Activated CD4-positive, alpha-beta T cell treated with anti-CD3 and anti-CD28 coated beads, Interleukin-2, amount 10 ng/mL, durations not matched to agents 24 days and 14 days (primary cell): Measurements from ENCODE around the gene C3. TPM values are rescaled to one million over a fixed set of nuclear protein-coding genes. Genes with fewer than 3 reads are reported as not detected.
A peak's percentile ranks its signal among the peaks of the same experiment; 100 is the strongest.

Experiments
- DNase-seq: peaks from one replicate; pipeline ENCODE4 v3.0.0; 2022
- H3K27ac Mint-ChIP-seq: one replicate; pipeline ENCODE4 v1.8.0; 2022; ENCODE audit warnings: mild to moderate bottlenecking, mixed read lengths
- H3K27me3 Mint-ChIP-seq: one replicate; pipeline ENCODE4 v1.8.0; 2022; ENCODE audit warnings: mixed read lengths
- H3K36me3 Mint-ChIP-seq: one replicate; pipeline ENCODE4 v1.8.0; 2022; ENCODE audit warnings: low read depth, mild to moderate bottlenecking, mixed read lengths
- H3K4me1 Mint-ChIP-seq: one replicate; pipeline ENCODE4 v1.8.0; 2021; ENCODE audit warnings: mixed read lengths
- H3K4me3 Mint-ChIP-seq: one replicate; pipeline ENCODE4 v1.8.0; 2022; ENCODE audit warnings: mild to moderate bottlenecking, moderate library complexity, mixed read lengths
- H3K9me3 Mint-ChIP-seq: one replicate; pipeline ENCODE4 v1.8.0; 2021; ENCODE audit warnings: mixed read lengths
- intact Hi-C: fragments of 100-400 bp; cut with micrococcal nuclease; formaldehyde crosslinking; loops from one replicate; pipeline ENCODE4 v1.15.1; 2023
- total RNA-seq: library from RNA; stranded (reverse); gene quantifications from 2 replicates; pipeline ENCODE4 v1.2.3, GENCODE V29; 2022

Gene C3
- total RNA-seq, 1 donor from 2014 or later: 4.8 TPM

GRCh38 chr19:6718741-6719539 is 1.5 kb downstream of the C3 start:
- H3K4me3 Mint-ChIP-seq: no peak overlapping the region
- H3K27me3 Mint-ChIP-seq: peaks cover 3% of the 10 kb centered on the region
- DNase-seq: peak; percentile 78
- H3K4me1 Mint-ChIP-seq: peaks cover 33% of the 10 kb centered on the region
- intact Hi-C loops: loop anchor here (5.0 kb wide), 1 partner anchor 77 kb away; no protein-coding TSS in a partner anchor
- H3K27ac Mint-ChIP-seq: no peak overlapping the region
- no peaks in the 10 kb centered on the region for H3K9me3 Mint-ChIP-seq
- H3K36me3 Mint-ChIP-seq: no peaks in the 10 kb centered on the region

DNA sequence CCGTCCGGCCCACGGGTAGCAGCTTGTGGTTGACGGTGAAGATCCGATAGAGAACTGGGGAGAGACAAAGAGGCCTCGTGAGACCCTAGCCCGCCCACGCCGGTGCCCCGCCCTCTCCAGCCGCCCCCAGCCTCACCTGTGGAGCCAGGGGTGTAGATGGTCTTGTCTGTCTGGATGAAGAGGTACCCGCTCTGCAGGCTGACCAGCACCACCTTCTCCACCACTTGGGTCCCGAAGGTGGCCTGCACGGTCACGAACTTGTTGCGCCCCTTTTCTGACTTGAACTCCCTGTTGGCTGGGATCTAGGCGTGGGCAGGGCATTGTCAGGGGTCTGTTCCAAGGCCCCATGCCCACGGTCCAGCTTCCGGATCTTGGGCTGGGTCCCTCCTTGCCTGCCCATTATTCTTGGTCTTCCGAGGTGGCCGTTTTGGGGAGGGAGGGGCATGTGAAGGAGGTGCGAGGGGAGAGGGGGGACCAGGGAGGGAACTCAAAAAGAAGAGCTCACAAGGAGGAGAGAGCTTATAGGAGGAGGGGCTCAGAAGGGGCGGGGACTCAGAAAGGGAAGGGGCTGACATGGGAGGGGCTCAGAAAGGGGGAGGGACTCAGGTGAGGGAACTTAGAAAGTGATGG is 2.2 kb downstream of the C3 start:
- no peak for DNase-seq
- Mint-ChIP-seq H3K27me3 (peaks cover 3% of the 10 kb centered on the region), H3K36me3 (no peaks in the 10 kb centered on the region), H3K4me3 (no peak overlapping the region), H3K4me1 (peaks cover 31% of the 10 kb centered on the region), H3K9me3 (no peaks in the 10 kb centered on the region), H3K27ac (no peak overlapping the region)
- intact Hi-C loops: loop anchor here (5.0 kb wide), 1 partner anchor 76 kb away; no protein-coding TSS in a partner anchor

DNA sequence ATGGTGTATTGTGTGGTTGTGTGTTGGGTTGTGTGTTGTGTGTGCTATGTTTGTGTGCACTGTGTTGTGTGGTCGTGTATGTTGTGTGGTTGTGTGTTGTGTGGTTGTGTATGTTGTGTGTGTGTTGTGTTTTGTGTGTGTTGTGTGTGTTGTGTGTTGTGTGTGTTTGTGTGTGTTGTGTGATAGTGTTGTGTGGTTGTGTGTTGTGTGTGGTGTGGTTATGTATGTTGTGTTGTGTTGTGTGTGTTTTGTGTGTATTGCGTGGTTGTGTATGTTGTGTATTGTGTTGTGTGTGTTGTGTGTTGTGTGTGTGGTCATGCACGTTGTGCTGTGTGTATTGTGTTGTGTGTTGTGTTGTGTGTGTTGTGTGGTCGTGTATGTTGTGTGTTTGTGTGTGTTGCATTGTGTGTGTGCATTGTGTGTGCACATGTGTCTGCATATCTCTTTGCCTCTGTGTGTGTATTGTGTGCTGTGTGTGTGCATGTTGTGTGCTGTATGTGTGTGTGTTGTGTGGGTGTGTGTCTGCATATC is 2.9 kb downstream of the C3 start:
- Mint-ChIP-seq H3K4me3 (no peak overlapping the region), H3K9me3 (no peaks in the 10 kb centered on the region), H3K4me1 (peaks cover 27% of the 10 kb centered on the region), H3K27me3 (peaks cover 5% of the 10 kb centered on the region), H3K36me3 (no peaks in the 10 kb centered on the region), H3K27ac (peak overlapping the region; percentile 2)
- no peak for DNase-seq
- intact Hi-C loops: loop anchor here (5.0 kb wide), 1 partner anchor 75 kb away; no protein-coding TSS in a partner anchor

GRCh38 chr19:6717036-6717435 is 3.4 kb downstream of the C3 start:
- intact Hi-C loops: loop anchor here (5.0 kb wide), 1 partner anchor 75 kb away; no protein-coding TSS in a partner anchor
- Mint-ChIP-seq H3K36me3 (no peaks in the 10 kb centered on the region), H3K4me1 (peaks cover 25% of the 10 kb centered on the region), H3K27ac (no peak overlapping the region), H3K9me3 (no peaks in the 10 kb centered on the region), H3K4me3 (no peak overlapping the region), H3K27me3 (peaks cover 8% of the 10 kb centered on the region)
- DNase-seq: no peak

GRCh38 chr19:6716610-6716970 is 3.9 kb downstream of the C3 start:
- peaks cover 10% of the 10 kb centered on the region for H3K27me3 Mint-ChIP-seq
- H3K9me3 Mint-ChIP-seq: no peaks in the 10 kb centered on the region
- peaks cover 23% of the 10 kb centered on the region for H3K4me1 Mint-ChIP-seq
- DNase-seq: no peak
- no peak overlapping the region for H3K27ac Mint-ChIP-seq
- no peaks in the 10 kb centered on the region for H3K36me3 Mint-ChIP-seq
- H3K4me3 Mint-ChIP-seq: no peak overlapping the region
- intact Hi-C loops: loop anchor here (5.0 kb wide), 1 partner anchor 74 kb away; no protein-coding TSS in a partner anchor

- intact Hi-C loops: loop anchor here (5.0 kb wide), 1 partner anchor 73 kb away; no protein-coding TSS in a partner anchor
- peaks cover 23% of the 10 kb centered on the region for H3K4me1 Mint-ChIP-seq
- H3K9me3 Mint-ChIP-seq: no peaks in the 10 kb centered on the region
- H3K36me3 Mint-ChIP-seq: no peaks in the 10 kb centered on the region
- H3K27ac Mint-ChIP-seq: no peak overlapping the region
- no peak for DNase-seq
- peaks cover 26% of the 10 kb centered on the region for H3K27me3 Mint-ChIP-seq
- no peak overlapping the region for H3K4me3 Mint-ChIP-seq
Measured at GRCh38 chr19:6714749-6715555, 5.5 kb downstream of the C3 start.

DNA sequence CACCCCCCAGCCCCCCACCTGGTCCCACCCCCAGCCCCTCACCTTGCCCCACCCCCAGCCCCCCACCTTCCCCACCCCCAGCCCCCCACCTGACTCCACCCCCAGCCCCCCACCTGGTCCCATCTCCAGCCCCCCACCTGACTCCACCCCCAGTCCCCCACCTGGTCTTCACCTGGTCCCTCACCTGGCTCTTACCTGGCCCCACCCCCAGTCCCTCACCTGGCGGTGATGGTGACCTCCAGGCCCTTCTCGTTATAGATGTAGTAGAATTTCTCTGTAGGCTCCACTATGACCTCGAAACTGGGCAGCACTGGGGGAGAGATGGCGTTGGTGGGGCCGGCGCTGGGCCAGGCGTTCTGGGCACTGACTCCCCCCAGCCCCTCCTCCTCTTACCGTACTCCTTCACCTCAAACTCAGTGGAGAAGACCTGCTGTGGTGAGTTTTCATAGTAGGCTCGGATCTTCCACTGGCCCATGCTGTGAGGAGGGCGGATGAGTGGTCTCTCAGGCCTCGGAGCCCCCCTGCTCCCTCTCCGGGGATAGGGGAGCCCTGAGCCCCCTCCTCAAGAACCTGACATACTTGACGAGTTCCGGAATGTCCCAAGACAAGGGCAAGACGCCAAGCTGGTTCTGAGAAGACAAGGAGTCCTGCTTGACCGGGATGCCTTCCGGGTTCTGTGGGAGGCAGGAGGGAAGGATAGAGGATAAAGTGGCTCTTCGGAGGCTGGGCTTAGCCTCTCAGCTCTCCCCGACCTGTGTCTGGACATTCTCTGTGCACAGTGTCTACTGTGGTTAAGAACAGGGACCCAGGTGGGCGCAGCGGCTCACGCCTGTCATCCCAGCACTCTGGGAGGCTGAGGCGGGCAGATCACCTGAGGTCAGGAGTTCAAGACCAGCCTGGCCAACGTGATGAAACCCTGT is 6.4 kb downstream of the C3 start:
- intact Hi-C loops: no loop called here

GRCh38 chr19:6712692-6713670 is 7.5 kb downstream of the C3 start:
- Mint-ChIP-seq H3K36me3 (no peaks in the 10 kb centered on the region), H3K27me3 (peaks cover 45% of the 10 kb centered on the region), H3K4me1 (peaks cover 17% of the 10 kb centered on the region), H3K4me3 (no peak overlapping the region), H3K9me3 (no peaks in the 10 kb centered on the region), H3K27ac (peak overlapping the region; percentile 74)
- intact Hi-C loops: no loop called here
- DNase-seq: no peak

More for the DNA sequence above, 6.4 kb downstream of the C3 start:
- peaks cover 19% of the 10 kb centered on the region for H3K4me1 Mint-ChIP-seq
- H3K9me3 Mint-ChIP-seq: no peaks in the 10 kb centered on the region
- DNase-seq: no peak
- H3K27me3 Mint-ChIP-seq: peaks cover 35% of the 10 kb centered on the region
- H3K27ac Mint-ChIP-seq: no peak overlapping the region
- no peaks in the 10 kb centered on the region for H3K36me3 Mint-ChIP-seq
- no peak overlapping the region for H3K4me3 Mint-ChIP-seq

DNA sequence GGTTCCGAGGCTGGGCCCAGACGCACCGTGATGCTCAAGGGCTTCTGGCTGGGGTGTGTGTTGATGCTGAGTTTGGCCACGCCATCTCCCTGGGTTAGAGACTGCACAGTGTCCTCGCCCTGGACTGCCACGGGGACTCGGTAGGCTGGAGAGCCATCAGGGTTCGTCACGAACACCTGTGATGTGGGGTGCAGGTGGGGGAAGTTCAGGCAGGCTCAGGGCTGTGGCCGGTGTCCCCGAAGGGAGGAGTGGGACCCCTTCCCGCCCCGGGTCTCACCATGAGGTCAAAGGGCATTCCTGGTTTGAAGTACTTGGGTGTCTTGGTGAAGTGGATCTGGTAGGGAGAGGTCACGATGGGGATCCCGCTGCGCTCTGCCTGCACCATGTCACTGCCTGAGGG is 8.2 kb downstream of the C3 start:
- H3K27me3 Mint-ChIP-seq: peaks cover 47% of the 10 kb centered on the region
- no peak overlapping the region for H3K4me3 Mint-ChIP-seq
- no peaks in the 10 kb centered on the region for H3K9me3 Mint-ChIP-seq
- DNase-seq: no peak
- H3K36me3 Mint-ChIP-seq: no peaks in the 10 kb centered on the region
- peaks cover 13% of the 10 kb centered on the region for H3K4me1 Mint-ChIP-seq
- H3K27ac Mint-ChIP-seq: peak overlapping the region; percentile 74
- intact Hi-C loops: no loop called here

DNA sequence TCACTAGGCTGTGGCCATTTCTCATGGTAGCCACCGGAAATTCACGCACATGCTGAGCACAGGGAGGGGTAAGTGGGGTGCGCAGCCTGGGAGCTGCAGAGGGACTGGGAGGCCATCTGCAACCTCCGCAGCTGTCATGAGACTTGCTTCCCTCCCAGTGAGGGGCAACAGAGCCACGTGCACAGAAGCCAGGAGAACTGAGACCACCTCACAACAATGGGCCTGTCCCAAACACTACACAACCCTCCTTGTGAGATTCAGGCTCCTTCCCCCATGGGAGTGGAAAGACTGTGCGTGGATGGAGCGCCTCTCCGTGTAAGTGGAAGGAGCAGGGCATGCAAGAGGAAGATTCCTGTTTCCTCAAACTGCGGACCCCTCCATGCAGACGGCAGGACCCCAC is 8.8 kb downstream of the C3 start:
- intact Hi-C loops: no loop called here
- peaks cover 47% of the 10 kb centered on the region for H3K27me3 Mint-ChIP-seq

DNA sequence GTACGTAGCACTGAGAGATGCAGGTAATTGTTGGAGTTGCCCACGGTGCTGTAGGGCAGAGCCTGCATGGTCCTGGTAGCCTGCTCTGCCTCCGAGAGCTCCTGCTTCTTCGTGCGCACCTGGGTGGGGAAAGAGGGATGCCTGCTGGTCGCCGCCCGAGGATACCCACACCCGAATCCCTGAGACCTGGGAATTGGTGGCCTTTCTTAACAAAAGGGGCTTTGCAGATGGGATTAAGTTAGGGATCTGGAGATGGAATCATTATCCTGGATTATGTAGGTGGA is 9.4 kb downstream of the C3 start:
- DNase-seq: no peak

More for the DNA sequence above, 8.8 kb downstream of the C3 start:
- Mint-ChIP-seq H3K4me1 (peaks cover 13% of the 10 kb centered on the region), H3K9me3 (no peaks in the 10 kb centered on the region), H3K4me3 (no peak overlapping the region), H3K27ac (no peak overlapping the region), H3K36me3 (no peaks in the 10 kb centered on the region)
- DNase-seq: no peak

More for the DNA sequence above, 9.4 kb downstream of the C3 start:
- intact Hi-C loops: no loop called here
- no peak overlapping the region for H3K4me3 Mint-ChIP-seq
- peaks cover 13% of the 10 kb centered on the region for H3K4me1 Mint-ChIP-seq
- peaks cover 44% of the 10 kb centered on the region for H3K27me3 Mint-ChIP-seq
- H3K36me3 Mint-ChIP-seq: no peaks in the 10 kb centered on the region
- no peaks in the 10 kb centered on the region for H3K9me3 Mint-ChIP-seq
- H3K27ac Mint-ChIP-seq: no peak overlapping the region
